GM18520 (cell line): ENCODE measurements around the gene FOXE3.

Experiments used
- ATAC-seq: cut with Tn5 transposase; IDR thresholded peaks from one replicate; pipeline ENCODE4 v1.9.1; 2021; ENCODE audit not compliant: unreplicated experiment

Gene FOXE3

DNA sequence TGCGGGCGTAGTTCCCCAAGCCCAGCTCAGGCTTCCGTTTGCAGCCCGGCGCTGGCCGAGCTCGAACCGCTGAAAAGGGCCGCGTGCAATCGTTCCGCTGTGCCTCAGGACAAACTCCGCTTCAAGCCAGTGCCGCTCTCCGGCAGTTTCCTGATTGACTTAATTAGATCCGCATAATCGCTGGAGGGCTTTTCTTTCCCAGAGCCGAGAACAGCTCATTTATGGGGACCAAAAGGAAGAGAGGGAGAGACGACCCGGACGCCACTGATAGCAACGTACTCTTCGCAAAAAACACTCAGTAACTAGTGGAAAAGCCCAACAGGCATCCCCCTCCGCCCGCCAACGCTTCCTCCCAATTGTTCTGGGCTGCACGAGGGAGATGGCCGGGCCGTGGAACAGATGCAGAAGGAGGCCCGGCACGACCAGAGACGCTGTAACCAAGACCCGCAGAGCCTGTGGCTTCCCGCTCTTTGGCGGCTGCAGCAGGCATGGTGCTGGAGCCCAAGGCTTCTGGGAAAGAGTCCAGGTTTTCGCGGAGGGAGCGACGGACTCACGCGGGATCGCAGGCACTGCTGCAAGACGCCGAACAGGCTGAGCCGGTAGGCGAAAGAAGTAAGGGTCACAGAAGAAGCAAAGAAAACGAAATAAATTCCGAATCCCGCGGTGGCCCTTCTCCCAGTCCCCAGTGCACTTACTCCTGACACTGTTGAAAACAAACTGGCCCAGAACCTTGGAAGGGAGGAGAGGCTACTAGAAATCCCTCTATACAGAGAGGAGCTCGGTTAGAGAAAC lies 18.2 kb downstream of the FOXE3 start:
- no peak for ATAC-seq

GRCh38 chr1:47435506-47436303 lies 19.6 kb downstream of the FOXE3 start:
- ATAC-seq, result no peak

DNA sequence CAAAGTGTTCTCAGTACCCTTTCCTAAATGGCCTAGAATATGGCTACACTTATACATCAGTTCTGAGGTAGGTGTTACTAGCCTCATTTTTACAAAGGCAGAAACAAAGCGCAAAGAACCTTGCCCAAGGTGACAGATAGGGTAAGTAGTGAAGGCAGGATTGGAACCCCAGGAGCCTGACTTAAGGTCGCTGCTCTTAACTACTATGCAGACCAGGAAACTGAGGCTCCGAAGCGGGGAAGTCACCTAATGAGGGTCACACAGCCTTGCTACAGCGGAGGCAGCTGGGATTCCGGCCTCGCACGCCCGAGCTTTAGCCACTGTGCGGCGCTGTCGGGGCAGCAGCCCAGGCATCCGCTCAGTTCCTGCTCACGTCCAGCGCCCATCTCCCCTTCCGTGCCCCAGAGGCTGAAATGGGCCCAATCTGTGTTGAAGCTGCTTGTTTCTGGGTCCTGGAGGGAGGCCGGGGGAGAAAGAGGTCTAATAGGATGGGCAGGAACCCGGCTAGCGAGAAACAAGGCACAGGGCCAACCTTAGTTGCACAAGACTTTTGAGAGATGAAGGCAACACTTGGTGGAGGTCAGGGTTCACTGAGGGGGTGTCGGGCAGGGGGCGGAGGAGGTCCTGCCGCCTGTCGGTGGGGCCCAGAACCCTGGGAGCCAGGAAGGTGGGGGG lies 20.4 kb downstream of the FOXE3 start:
- ATAC-seq, result no peak

DNA sequence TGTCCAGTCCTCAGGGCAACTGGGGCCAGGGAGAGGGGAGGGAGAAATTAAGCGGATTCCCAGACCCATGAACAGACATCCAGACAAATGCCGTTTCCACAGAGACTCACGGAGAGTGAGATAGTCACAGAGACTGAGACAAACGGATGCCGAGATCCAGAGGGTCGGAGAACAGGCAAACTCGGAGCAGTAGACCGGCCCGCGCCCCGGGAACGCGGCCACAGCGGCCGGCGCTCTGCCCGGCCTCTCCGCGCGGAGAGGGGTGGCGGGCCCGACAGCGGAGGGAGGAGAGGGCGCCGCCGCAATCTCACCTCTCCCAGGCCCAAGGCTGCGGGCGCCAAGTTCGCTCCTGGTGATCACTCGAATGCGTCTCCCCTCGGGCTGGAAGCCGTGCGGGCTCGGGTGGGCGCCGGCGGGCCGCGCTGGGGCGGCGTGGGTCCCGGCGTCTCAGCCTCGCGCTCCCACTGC lies 20.9 kb downstream of the FOXE3 start:
- peak; percentile 7 for ATAC-seq

DNA sequence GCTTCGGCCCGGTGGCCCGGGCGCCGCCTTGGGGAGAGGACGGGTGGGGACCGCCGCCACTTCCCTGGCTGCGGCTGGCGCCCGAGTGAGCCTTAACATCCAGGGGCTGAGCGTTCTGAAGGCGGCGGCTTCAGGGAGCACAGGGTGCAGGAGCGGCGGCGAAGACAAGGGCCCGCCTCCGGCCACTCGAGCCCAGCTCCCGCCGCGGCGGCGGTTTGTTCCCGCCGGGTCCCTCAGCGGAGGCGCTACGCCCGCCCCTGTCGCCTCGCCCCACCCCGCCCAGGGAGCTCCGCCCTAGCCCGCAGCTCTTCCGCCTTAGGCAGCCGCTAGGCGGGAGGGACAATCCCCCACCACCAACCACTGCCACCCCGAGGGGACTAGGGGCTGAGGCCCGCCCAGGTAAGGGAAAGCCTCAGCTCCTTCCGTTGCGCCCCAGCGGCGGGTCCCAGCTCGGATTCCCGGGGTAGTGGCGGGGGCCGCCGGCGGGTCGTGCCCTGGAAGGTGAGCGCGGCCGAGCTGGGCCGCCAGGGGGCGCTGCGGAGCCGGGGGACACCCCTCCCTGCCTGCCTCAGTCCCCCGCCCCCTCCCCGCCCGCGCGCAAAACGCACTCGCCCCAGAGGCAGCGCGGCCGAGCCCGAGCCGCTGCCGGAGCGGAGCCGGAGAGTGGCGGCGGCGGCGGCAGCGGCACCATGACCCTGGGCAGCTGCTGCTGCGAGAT lies 21.5 kb downstream of the FOXE3 start, which contains the start of gene FOXD2:
TSS of gene FOXD2 (plus strand) at position 598 of the 718 bp plus-strand sequence. CDS start at position 690, 92 bp downstream.
- ATAC-seq, result peak; percentile 74

DNA sequence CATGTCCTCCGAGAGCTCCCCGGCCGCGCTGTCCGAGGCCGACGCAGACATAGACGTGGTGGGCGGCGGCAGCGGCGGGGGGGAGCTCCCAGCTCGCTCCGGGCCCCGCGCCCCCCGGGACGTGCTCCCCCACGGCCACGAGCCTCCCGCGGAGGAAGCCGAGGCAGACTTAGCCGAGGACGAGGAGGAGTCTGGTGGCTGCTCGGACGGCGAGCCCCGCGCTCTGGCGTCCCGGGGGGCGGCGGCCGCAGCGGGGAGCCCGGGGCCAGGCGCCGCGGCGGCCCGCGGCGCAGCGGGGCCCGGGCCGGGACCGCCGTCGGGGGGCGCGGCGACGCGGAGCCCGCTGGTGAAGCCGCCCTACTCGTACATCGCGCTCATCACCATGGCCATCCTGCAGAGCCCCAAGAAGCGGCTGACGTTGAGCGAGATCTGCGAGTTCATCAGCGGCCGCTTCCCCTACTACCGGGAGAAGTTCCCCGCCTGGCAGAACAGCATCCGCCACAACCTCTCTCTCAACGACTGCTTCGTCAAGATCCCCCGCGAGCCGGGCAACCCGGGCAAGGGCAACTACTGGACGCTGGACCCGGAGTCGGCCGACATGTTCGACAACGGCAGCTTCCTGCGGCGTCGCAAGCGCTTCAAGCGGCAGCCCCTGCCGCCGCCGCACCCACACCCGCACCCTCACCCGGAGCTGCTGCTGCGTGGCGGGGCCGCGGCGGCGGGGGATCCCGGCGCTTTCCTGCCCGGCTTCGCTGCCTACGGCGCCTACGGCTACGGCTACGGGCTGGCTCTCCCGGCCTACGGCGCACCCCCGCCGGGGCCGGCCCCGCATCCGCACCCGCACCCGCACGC lies 22.3 kb downstream of the FOXE3 start:
- peak; percentile 4 for ATAC-seq

DNA sequence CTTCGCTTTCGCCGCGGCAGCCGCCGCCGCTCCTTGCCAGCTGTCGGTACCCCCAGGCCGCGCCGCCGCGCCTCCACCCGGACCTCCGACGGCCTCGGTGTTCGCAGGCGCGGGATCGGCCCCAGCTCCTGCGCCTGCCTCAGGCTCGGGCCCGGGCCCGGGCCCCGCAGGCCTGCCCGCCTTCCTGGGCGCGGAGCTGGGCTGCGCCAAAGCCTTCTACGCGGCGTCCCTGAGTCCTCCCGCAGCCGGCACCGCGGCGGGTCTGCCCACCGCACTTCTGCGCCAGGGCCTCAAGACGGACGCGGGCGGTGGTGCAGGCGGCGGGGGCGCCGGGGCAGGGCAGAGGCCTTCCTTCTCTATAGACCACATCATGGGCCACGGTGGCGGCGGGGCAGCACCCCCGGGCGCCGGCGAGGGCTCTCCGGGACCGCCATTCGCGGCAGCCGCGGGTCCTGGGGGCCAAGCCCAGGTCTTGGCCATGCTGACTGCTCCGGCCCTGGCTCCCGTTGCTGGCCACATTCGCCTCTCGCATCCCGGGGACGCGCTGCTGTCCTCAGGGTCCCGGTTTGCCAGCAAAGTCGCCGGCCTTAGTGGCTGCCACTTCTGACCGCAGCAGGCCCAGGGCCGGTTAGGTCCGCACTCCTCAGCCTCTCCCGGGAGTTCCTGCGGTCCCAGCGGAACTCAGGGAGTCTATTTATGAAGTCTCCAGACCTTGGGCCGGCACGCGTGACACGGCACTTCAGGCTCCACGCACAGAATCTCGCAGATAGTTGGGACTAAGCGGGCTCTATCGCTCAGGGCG lies 23.1 kb downstream of the FOXE3 start:
- ATAC-seq, result no peak

DNA sequence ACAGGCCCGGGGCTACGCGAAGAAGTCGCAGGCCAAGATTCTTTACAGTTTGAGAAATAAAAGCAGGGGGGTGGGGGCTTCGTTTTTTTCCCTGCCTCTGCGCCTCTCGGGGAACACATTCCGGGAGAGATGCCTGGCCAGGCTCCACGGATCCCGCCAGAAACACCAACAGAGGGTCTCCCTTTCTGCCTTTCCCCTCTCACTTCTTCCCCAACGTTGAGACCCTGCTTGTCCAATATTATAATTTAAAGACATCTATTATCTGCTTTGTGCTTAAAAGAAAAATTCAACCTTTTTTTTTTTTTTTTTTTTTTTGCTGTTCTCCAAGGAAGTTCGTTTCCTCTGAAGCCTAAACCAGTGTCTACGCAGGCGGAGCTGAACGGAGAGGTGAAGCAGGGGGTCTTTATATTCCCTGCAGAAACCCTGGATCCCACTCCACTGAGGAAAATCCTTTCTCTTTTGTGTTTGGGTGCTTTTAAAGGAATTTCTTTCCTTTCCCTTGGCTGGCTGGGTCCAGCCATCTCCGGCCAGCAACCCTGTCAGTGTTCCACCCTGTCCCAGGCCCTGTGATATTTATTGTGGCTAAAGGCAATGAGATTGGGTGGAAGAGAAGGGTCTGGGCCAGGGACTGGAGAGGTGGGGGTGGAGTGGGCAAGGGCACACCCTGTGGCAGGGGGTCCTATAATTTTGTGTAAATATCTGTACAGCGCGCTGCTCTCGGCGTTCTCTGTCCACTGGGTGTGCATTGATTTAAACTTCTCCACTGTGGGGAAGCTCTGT lies 23.9 kb downstream of the FOXE3 start:
- ATAC-seq, result no peak

- no peak for ATAC-seq
Observed at GRCh38 chr1:47440599-47441081, 24.6 kb downstream of the FOXE3 start.

GRCh38 chr1:47441450-47442106 lies 25.5 kb downstream of the FOXE3 start:
- ATAC-seq, result no peak

- ATAC-seq, result no peak
Observed at GRCh38 chr1:47442202-47442601, 26.1 kb downstream of the FOXE3 start.

DNA sequence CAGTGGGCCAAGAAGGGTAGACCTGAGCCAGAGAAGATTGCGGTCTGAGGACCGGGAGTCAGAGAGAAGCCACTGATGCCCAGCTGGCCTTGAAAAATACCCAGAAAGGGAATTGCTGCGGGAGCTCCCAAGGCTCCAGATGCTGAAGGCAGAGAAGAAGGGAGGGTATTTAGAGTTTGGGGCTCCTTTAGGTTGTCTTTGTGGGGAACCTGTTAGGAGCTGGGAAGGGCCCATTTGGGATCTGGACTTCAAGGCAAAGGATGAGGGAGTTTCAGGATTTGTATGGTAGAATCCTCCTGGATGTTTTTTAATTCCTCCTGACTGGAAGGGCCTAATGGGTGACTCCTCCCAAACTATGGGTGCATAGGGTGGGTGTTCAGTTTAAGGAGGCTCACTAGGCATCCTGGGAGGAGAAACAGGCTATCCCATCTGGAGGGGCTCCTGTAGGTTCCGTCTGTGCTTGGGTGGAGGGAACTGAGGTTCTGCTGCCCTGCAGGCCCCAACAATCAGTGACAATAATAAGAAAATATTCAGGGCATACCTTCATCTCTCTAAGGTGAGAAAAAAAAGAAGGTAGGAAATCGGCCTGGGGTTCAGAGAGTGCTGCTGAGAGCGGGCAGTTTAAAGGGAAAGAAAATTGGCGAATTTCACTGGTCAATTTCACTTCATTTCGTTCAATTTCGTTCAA lies 26.9 kb downstream of the FOXE3 start:
- ATAC-seq, result no peak

- no peak for ATAC-seq
Observed at GRCh38 chr1:47443530-47444296, 27.6 kb downstream of the FOXE3 start.

- ATAC-seq, result no peak
Observed at GRCh38 chr1:47444297-47444561, 28.1 kb downstream of the FOXE3 start.

- no peak for ATAC-seq
Observed at GRCh38 chr1:47444562-47445465, 28.7 kb downstream of the FOXE3 start.
